ENCODE results near the gene NXPE4.
"Not testable (repeated sequence)": the region's sequence is repeated elsewhere in the genome, so short reads cannot be mapped to it uniquely, and the experiment has no call there.

The NXPE4 gene

DNA sequence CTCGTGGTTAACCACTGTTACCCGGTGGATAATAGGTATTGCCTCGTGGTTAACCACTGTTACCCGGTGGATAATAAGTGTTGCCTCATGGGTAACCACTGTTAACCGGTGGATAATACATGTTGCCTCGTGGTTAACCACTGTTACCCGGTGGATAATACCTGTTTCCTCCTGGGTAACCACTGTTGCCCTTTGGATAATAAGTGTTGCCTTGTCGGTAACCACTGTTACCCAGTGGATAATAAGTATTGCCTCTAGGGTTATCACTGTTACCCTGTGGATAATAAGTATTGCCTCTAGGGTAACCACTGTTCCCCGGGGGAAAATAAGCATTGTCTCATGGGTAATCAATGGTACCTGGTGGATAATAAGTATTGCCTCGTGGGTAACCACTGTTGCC, 15.0 kb upstream of the NXPE4 start:
- DNase-seq: no peak

DNA sequence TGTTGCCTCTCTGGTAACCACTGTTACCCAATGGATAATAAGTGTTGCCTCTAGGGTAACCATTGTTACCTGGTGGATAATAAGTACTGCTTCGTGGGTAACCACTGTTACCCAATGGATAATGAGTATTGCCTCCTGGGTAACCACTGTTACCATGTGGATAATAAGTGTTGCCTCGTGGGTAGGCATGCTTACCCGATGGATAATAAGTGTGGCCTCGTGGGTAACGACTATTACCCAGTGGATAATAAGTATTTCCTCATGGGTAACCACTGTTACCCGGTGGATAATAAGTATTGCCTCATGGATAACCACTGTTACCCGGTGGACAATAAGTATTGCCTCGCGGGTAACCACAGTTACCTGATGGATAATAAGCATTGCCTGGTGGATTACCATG, 13.8 kb upstream of the NXPE4 start:
- no peak for DNase-seq

DNA sequence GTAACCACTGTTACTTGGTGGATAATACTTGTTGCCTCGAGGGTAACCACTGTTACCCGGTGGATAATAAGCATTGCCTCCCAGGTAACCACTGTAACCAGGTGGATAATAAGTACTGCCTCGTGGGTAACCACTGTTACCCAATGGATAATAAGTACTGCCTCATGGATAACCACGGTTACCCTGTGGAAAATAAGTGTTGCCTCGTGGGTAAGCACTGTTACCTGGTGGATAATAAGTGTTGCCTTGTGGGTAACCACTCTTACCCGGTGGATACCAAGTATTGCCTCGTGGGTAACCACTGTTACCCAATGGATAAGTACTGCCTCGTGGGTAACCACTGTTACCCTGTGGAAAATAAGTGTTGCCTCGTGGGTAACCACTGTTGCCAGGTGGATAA, 13.0 kb upstream of the NXPE4 start:
- DNase-seq: not testable (repeated sequence)

DNA sequence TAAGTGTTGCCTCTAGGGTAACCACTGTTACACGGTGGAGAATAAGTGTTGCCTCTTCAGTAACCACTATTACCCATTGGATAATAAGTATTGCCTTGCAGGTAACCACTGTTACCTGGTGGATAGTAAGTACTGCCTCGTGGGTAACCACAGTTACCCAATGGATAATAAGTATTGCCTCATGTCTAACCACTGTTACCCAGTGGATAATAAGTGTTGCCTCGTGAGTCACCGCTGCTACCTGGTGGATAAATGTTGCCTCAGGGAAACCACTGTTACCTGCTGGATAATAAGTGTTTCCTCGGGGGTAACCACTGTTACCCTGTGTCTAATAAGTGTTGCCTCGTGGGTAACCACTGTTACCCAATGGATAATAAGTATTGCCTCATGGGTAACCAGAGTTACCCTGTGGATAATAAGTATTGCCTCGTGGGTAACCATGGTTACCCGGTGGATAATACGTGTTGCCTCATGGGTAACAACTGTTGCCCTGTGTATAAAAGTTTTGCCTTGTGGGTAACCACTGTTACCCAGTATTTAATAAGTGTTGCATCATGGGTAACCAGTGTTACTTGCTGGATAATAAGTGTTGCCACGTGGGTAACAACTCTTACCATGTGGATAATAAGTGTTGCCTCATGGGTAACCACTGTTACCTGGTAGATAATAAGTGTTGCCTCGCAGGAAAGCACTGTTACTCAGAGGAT, 12.3 kb upstream of the NXPE4 start:
- DNase-seq: no peak

DNA sequence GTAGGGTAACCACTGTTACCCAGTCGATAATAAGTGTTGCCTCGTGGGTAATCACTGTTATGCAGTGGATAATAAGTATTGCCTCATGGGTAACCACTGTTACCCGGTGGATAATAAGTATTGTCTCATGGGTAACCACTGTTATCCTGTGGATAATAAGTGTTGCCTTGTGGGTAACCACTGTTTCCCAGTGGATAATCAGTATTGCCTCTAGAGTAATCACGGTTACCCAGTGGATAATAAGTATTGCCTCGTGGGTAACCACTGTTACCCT, 11.2 kb upstream of the NXPE4 start:
- DNase-seq: not testable (repeated sequence)

DNA sequence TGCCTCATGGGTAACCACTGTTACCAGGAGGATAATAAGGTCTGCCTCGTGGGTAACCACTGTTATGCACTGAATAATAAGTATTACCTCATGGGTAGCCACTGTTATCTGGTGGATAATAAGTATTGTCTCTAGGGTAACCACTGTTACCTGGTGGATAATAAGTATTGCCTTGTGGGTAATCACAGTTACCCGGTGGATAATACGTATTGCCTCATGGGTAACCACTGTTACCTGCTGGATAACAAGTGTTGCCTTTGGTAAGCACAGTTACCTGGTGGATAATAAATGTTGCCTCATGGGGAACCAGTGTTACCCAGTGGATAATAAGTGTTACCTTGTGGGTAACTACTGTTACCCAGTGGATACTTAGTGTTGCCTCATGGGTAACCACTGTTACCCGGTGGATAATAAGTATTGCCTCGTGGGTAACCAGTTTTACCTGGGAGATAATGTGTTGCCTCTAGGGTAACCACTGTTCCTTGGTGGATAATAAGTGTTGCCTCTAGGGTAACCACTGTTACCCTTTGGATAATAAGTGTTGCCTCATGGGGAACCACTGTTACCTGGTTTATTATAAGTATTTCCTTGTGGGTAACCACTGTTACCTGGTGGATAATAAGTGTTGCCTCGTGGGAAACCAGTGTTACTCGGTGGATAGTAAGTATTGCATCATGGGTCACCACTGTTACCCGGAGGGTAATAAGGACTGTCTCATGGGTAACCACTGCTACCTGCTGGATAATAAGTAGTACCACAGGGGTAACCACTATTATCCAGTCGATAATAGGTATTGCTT, 10.6 kb upstream of the NXPE4 start:
- DNase-seq: no peak

DNA sequence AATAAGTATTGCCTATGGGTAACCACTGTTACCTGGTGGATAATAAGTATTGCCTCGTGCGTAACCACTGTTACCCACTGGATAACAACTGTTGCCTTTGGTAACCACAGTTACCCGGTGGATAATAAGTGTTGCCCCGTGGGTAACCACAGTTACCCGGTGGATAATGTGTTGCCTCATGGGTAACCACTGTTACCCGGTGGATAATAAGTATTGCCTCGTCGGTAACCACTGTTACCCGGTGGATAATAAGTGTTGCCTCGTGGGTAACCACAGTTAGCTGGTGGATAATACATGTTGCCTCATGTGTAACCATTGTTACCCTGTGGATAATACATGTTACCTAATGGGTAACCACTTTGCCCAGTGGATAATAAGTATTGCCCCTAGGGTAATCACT, 9.8 kb upstream of the NXPE4 start:
- no peak for DNase-seq

DNA sequence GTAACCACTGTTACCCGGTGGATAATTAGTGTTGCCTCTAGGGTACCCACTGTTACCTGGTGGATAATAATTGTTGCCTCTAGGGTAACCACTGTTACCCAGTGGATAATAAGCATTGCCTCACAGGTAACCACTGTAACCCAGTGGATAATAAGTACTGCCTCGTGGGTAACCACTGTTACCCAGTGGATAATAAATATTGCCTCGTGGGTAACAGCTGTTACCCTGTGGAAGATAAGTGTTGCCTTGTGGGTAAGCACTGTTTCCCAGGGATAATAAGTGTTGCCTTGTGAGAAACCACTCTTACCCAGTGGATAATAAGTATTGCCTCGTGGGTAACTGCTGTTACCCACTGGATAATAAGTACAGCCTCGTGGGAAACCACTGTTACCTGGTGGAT, 9.3 kb upstream of the NXPE4 start:
- DNase-seq: no peak

DNA sequence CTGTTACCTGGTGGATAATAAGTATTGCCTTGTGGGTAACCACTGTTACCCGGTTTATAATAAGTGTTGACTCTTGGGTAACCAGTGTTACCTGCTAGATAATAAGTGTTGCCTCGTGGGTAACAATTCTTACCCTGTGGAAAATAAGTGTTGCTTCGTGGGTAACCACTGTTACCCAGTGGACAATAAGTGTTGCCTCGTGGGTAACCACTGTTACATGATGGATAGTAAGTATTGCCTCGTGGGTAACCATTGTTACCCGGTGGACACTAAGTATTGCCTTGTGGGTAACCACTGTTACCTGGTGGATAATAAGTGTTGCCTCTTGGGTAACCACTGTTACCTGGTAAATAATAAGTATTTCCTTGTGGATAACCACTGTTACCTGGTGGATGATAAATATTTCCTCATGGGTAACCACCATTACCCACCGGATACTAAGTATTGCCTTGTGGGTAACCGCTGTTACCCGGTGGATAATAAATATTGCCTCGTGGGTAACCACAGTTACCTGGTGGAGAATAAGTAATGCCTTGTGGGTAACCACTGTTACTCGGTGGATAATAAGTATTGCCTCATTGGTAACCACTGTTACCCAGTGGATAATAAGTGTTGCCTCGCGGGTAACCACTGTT, 8.7 kb upstream of the NXPE4 start:
- no peak for DNase-seq

DNA sequence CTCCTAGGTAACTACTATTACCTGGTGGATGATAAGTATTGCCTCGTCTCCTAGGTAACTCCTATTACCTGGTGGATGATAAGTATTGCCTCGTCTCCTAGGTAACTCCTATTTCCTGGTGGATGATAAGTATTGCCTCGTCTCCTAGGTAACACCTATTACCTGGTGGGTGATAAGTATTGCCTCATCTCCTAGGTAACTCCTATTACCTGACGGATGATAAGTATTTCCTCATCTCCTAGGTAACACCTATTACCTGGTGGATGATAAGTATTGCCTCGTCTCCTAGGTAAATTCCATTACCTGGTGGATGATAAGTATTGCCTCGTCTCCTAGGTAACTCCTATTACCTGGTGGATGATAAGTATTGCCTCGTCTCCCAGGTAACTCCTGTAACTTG, 7.6 kb upstream of the NXPE4 start:
- DNase-seq: not testable (repeated sequence)

DNA sequence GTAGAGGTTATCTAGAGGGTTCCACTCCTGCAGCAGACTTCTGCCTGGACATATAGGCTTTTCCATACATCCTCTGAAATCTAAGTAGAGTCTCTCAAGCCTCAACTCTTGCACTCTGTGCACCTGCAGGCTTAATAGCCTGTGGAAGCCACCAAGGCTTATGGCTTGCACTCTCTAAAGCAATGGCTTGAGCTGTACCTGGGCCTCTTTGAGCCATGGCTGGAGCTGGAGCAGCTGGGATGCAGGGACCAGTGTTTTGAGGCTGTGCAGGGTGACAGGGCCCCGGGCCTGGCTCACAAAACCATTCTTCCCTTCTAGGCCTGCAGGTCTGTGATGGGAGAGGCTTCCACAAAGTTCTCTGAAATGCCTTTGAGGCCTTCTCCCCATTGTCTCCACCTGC, 2.9 kb upstream of the NXPE4 start:
- no peak for DNase-seq

DNA sequence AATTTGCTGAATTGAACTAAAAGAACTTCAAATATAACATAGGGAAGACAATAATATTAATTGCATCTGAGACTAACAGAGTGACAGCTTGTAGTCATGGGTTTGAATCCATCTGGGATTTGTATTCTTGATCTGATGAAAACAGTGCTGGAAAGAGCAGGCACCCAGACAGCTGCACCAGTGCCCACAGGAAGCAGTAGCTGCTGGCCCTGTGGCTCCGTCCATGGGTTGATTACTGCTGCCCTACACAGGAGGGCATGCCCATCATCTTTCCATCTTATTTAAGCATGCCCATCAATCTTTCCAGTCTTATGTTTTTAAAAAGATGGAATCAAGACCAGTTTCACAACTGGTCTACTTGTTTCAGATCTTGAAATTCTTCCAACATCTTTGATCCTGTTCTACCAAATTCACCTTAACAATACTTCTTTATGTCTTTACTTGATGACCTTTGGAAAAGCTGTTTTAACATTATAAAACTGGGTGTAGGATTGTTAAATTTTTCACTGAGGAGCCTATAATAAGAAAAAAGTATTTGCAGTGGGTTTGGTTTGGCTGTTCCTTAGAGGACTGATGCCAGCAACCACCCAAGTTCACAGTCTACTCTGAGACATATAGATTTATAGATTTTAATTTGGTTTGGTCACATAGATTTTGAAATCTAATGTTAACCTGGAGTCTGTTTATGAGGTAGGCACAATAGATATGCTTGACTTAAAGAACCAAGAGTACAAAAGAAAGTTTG, 761 bp upstream of the NXPE4 start:
- DNase-seq: no peak

DNA sequence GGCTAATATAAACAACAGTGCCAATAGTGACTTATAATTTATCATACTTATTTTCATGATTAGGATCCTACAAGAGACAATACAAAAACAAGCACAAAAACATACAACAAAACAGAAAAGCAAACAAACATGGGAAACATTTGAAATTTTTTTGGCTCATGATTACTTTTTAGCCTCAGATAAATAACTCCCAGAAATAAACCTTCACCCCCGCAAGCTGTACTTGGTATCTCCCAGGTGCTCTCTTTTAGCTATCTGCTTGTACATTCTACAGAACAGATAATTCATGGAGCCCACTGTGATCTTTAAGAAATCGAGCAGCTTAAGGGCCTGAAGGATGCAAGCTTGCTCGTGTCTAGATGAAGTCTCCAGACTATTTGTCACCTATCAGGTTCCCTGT, 883 bp downstream of the NXPE4 start:
- no peak for DNase-seq

DNA sequence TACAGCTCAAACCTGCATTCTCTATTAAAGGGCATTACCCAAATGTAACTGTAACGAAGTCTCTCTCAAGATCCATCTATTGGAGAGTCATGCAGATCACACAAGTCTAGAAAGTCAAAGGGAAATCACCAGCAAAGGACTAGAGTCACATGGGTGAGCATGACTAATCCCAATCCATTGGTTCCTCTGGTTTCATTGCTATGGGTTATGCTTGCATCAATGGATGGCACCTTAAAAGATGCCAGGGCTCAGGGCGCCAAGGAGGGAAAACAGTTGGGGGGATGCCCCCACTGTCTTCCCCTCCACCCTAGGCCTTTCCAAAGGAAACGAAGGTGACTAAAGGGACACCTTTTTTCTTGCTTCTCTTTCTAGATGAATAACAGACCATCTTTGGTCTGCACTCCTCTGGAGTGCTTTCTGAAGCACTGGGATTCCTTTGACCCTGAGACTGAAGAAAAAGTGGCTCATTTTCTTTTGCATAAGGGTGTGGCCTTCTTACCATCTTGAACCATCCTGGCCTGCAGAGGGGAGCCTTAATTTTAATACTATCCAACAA, 8.1 kb downstream of the NXPE4 start:
- DNase-seq: no peak

DNA sequence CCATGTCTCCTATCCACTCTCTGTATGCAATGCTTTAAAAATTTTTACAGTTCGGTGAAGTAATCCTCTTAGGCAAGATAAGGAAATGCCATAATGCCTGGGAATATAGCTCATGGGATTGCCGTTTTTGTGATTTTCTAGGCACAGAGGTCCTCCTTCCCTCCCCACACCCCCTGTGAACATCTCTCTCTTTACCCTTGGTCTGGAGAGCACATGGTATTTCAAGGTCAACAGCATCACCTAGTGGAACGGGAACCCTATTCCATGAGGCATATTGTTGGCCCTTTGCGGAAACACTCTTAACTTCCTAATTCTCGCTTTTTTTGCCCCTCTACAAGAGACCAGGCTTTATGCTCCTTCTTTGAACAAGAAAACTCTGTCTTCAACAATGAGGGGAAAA, 8.8 kb downstream of the NXPE4 start:
- DNase-seq: no peak

DNA sequence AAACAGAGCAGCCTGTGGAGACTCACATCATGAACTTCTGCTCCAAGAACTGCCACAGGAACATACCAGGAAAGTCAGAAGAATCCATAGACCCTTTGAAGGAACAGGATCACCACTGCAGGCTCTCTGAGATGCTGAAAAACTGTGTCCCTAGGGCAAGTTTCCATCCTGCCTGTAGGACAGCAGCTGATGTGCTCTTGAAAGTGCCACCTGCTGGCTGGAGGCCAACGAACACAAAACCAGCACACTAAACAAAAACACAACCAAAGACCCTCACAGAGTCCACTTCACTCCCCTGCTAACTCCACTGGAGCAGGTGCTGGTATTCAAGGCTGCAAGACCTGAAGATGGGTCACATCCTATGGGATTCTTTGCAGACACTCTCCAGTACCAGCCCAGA, 23.9 kb downstream of the NXPE4 start:
- no peak for DNase-seq

DNA sequence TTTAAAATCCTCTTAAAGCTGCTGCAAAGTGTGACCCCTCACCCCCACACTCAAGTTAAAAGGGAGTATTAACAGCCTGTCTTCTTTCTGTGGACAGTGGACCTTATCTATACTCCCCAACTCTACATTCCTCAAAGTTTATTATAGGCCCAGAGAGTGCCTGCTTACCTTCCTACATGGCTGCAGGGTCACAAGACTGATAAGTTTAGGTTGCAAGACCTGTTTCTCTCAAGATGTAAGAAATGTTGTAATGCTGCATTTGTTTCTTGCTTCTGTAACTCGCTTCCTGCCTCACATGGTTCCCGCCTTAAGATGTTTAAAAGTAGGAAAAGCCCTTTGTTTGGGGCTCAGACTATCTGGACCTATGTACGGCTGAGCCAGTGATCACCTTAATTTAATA, 25.8 kb downstream of the NXPE4 start:
- no peak for DNase-seq

DNA sequence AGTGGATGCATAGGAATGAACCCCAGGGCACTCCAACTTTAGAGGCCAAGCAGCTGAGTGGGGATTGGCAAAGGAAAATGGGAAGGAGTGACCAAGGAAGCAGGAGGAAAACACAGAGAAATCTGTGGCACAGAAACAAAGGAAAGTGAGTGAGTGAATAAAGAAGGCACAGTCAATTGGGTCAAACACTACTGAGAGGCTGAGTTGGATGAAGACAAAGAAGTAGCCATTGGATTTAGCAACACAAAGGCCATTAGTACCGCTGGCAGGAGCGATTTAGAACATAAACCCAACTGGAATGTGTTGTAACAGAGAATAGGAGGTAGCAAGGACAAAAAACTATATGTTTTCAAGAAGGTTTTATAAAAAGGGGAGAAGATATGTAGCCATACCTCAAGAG, 29.3 kb downstream of the NXPE4 start:
- DNase-seq: no peak

DNA sequence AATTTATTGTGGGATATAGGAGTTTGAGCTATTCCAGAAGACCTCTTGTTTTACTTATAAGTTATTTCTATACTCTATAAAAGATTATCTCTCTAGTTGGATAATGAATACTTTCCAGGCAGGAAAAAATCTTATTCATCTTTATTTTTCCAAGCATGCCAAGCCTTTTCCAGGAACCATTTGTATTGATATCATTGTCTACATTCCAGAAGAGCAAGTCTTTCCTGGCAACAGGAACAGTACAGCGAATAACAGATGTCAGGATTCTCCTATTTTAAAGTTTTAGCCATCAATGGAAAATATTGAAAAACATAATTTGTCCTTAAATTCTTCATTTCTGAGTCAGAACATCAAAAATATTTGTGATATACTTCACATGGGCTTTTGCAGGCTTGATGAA, 30.8 kb downstream of the NXPE4 start:
- DNase-seq: no peak

DNA sequence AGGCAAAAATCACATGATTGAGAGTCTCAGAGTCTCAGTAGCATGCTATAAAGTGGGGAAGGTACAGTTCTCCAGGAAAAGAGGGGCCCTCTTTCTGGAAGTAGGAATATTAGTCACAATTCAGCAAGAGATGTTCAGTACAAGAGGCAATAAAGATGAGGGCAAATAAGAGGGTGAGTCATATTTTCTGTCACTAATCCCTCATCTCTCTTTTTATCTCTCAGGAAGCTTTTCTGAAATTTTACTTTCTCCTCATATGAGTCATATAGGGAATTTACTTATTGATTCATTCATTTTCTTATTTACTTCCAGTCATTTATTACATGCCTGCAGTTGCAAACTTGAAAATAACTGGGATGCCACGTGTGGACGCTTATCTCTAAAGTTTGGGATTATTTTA, 32.5 kb downstream of the NXPE4 start:
- no peak for DNase-seq

DNA sequence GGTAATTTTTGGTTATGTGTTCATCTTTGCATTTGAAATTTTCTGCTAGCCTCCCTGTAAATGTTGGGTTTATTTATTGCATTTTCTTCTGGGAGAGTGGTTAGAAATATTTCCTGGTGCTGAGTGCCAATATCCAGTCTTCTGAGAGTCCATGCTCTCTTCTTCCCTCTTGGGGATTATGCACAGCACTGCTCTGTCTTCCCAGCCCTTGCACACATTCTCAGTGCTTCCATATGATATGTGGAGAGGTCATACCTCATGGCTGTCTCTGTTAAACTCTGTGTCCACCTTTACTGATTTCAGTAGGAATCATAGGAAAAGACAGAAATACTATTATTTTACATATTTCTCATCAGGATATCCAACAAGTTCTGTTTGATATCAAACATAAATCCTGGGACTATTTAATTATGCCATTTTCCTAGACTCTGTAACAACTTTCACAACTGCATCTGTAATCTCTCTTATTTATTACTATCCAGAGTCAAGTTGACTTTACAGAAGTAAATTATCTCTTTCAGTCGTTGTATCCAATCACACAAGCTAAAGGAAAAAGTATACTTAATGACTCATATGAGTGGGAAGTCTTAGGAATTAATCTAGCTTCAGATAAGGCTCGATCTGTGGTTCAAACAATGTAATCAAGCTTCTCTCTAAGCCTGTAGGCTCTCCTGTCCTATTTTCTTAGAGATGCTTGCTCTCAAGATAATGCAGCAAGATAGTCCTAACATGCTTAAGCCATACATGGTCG, 33.2 kb downstream of the NXPE4 start:
- DNase-seq: no peak

DNA sequence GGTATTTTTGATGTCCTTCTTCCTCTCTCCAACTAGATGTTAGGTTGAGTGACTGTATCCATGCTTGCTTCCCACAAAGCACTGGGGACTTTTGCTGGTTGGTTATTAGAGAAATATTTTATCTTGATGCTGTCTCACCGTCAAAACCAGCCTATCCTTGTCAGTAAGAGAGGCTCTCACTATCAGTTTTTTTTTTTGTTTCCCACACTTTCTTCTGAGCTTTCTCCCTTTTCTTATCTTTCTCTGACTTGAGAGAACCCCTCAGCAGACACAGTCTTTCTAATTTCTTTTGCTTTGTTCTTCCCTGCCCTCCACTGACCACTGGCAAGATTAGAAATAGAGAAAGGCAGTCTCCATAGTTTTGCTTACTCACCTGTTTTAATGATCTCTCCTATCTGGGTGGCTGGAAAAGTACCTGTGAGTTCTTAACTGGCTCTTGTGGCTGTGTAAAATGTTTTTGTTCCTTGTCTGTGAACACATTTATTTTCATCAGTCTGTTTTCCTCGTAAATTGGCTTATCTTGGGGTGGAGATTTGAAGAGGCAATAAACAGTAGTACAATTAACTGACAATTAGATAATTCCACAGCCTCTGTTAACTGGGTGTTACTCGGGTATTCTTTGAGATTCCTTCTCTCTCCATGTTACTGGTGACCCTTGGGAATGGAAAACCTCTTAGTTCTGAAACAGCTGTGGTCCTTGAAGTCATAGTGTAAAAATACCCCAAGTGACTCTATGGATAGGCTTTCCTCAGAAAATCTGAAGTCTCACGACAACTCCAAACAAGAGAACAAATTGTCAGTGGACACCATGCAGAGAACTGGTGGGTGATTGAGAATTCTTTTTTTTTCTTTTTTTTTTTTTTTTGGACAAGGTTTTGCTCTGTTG, 35.9 kb downstream of the NXPE4 start, which contains the start of gene NXPE1:
TSS of gene NXPE1 (minus strand) at position 457 of the 886 bp plus-strand sequence. CDS start 8,680 bp downstream, outside the sequence.
- no peak for DNase-seq
